AG04450 (cell line): ENCODE results near the gene NXF2B. TPM values are rescaled to one million over a fixed set of nuclear protein-coding genes. Genes with fewer than 3 reads are reported as not detected.

ENCODE experiments used
- CTCF ChIA-PET: fragments of 300-600, 350-600 bp; formaldehyde crosslinking; extraction: SDS; loops from one replicate; lab custom pipeline; 2022; ENCODE audit warnings: antibody characterized with exemption, inconsistent platforms; lab: Charles Lee
- POLR2A ChIA-PET: fragments of 350-600 bp; formaldehyde crosslinking; extraction: SDS; loops from one replicate; lab custom pipeline; 2021; ENCODE audit warnings: antibody characterized with exemption, inconsistent platforms; lab: Yijun Ruan, JAX
- DNase-seq: peaks from one replicate; pipeline ENCODE4 v3.0.0-alpha.2; 2011; ENCODE audit warnings: low read depth, low spot score
- H3K27ac ChIP-seq: one replicate; pipeline ENCODE4 v1.5.1; 2012; ENCODE audit warnings: low read depth, low read length, control low read depth
- H3K27me3 ChIP-seq: one replicate; pipeline ENCODE4 v1.6.0; 2012; ENCODE audit warnings: low read length; ENCODE audit not compliant: control insufficient read depth, insufficient read depth
- H3K4me3 ChIP-seq: 2 replicates; pipeline ENCODE4 v1.5.1; 2011; ENCODE audit warnings: mild to moderate bottlenecking, low read depth, low read length, control low read depth
- H3K9me3 ChIP-seq: 2 replicates; pipeline ENCODE4 v1.5.1; 2012; ENCODE audit warnings: low read length; ENCODE audit not compliant: control insufficient read depth, insufficient read depth
- CTCF ChIP-seq: IDR thresholded peaks from 2 replicates; pipeline ENCODE4 v1.5.1; 2011; ENCODE audit warnings: low read depth, low read length, control low read depth, inconsistent platforms
- polyA plus RNA-seq: library from polyadenylated mRNA; depleted of rRNA; stranded (reverse); fragments of >200 nt; gene quantifications from 2 replicates; pipeline ENCODE4 v1.2.3, GENCODE V29; 2011; rRNA removed

The NXF2B gene
- polyA plus RNA-seq, 1 experiment, result not detected

GRCh38 chrX:102339312-102340298 lies 100.2 kb downstream of the NXF2B start:
- no peak for DNase-seq
- no peak overlapping the region for H3K4me3 ChIP-seq
- CTCF ChIA-PET, result no interaction called here

GRCh38 chrX:102338162-102338561 lies 101.6 kb downstream of the NXF2B start:
- Histone ChIP-seq H3K27ac (no peak overlapping the region), H3K27me3 (no peaks in the 10 kb centered on the region), H3K4me3 (no peak overlapping the region), H3K9me3 (no peaks in the 10 kb centered on the region)
- no peak for DNase-seq
- no peak for TF ChIP-seq CTCF
- CTCF ChIA-PET, result no interaction called here
- POLR2A ChIA-PET, result no interaction called here

More at GRCh38 chrX:102339312-102340298, 100.2 kb downstream of the NXF2B start:
- TF ChIP-seq CTCF, result no peak
- Histone ChIP-seq H3K27ac (no peak overlapping the region), H3K9me3 (no peaks in the 10 kb centered on the region), H3K27me3 (no peaks in the 10 kb centered on the region)
- POLR2A ChIA-PET, result interaction anchor here (0.6 kb wide), 1 partner anchor 626 kb away, joined by 5 read pairs; no protein-coding TSS in a partner anchor

Other genes with a start within 250 kb of the NXF2B start
- gene TCP11X1, start 224.7 kb downstream of the NXF2B start, polyA plus RNA-seq, result not detected in 2 replicates
- not detected in 2 replicates for gene NXF2, start 192.8 kb downstream of the NXF2B start, polyA plus RNA-seq
- not detected in 2 replicates for gene TCP11X2, start 31.8 kb upstream of the NXF2B start, polyA plus RNA-seq
- gene TMSB15A, start 76.7 kb upstream of the NXF2B start, polyA plus RNA-seq, result 22.6 and 35.6 TPM in 2 replicates
- gene ARMCX5, start 159.5 kb upstream of the NXF2B start, polyA plus RNA-seq, result 20.2 and 20.5 TPM in 2 replicates
- gene GPRASP1, start 211.5 kb upstream of the NXF2B start, polyA plus RNA-seq, result 2.2 and 2.7 TPM in 2 replicates